ENCODE measurements around the gene ZBTB32.

The ZBTB32 gene

GRCh38 chr19:35740108-35740422 lies 35.7 kb downstream of the ZBTB32 start:
- Histone ChIP-seq H3K4me1 (peaks cover 11% of the 10 kb centered on the region), H3K36me3 (replicated peaks) (peaks cover 43% of the 10 kb centered on the region), H3K9me3 (no peaks in the 10 kb centered on the region), H3K27me3 (ENCODE audit: low read depth) (no peaks in the 10 kb centered on the region), H3K4me3 (peak overlapping the region; percentile 57)
- DNase-seq (ENCODE audit: low spot score in 2 of 2) = no peak
- in situ Hi-C loops (cut with MboI; ENCODE audit: low sequenced_read_pairs) = no loop called here

DNA sequence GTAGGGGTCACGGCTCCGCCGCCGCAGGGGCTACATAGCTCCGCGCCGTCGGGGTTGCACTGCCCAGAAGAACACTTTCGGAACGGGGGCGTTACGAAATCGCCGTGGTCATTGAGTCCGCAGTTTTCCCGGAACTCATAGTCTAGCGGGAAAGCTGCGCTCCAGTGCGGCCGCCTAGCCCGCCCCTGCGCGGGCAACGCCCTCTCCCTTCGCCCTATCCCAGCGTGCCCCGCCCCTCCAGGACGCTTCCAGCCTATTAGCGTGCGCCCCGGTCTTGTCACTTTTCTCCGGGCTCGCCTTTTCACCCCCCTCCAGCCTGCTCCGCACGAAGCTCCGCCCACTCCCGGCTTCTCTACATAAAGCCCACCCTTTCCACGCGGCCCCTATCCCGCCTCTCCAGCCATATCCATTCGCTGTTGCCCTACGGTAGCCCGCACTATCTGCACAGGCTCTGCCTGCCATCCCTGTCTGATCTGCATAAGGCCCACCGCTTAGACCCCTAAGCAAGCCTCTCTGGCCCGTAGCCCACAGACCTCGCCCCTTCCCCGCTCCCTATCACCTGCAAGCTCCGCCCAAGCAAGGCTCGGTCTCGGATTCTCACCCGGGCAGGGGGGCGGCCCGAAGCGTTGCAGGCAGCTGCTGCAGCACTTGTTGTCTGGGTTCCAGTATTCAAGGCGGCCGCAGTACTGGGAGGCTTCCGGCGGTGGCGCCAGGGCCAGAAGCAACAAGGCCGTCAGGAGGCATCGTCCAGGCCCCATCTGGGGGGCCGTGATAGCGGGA lies 36.3 kb downstream of the ZBTB32 start:
- Histone ChIP-seq H3K36me3 (replicated peaks) (peaks cover 38% of the 10 kb centered on the region), H3K4me1 (peaks cover 11% of the 10 kb centered on the region), H3K27me3 (ENCODE audit: low read depth) (no peaks in the 10 kb centered on the region), H3K4me3 (peak overlapping the region; percentile 57), H3K9me3 (no peaks in the 10 kb centered on the region)
- DNase-seq (ENCODE audit: low spot score in 2 of 2) = peak; percentile 98 to 100
- in situ Hi-C loops (cut with MboI; ENCODE audit: low sequenced_read_pairs) = no loop called here

DNA sequence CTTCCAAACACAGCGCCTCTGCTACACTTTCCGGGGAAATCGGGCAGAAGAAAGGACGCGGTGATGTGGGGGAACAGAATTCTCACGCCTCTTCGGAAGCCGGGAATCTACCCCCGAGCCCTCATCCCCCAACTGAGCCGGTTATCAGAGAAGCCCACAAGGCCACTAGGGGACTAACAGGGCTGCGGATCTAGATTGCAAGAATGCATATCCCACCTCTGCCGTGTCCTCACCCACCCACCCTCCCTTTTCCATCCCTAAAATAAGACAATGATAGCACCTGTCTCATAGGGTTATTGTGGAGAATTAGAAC lies 36.8 kb downstream of the ZBTB32 start:
- peaks cover 11% of the 10 kb centered on the region for H3K4me1 ChIP-seq
- H3K9me3 ChIP-seq = no peaks in the 10 kb centered on the region
- in situ Hi-C loops (cut with MboI; ENCODE audit: low sequenced_read_pairs) = no loop called here
- H3K4me3 ChIP-seq = peak overlapping the region; percentile 57
- no peaks in the 10 kb centered on the region for H3K27me3 ChIP-seq (ENCODE audit: low read depth)
- DNase-seq (ENCODE audit: low spot score in 2 of 2) = no peak
- peaks cover 32% of the 10 kb centered on the region for H3K36me3 ChIP-seq (replicated peaks)

GRCh38 chr19:35742121-35742724 lies 37.9 kb downstream of the ZBTB32 start, which contains the start of gene IGFLR1:
IGFLR1 (minus strand) TSS chr19:35742452; CDS start chr19:35741180, 1,272 bp downstream.
- Histone ChIP-seq H3K4me3 (peak within 1 kb of the TSS; percentile 57), H3K4me1 (peaks cover 11% of the 10 kb centered on the region), H3K27me3 (ENCODE audit: low read depth) (no peaks in the 10 kb centered on the region), H3K36me3 (replicated peaks) (peaks cover 22% of the 10 kb centered on the region), H3K9me3 (no peaks in the 10 kb centered on the region)
- no peak for DNase-seq (ENCODE audit: low spot score in 2 of 2)
- in situ Hi-C loops (cut with MboI; ENCODE audit: low sequenced_read_pairs) = no loop called here

DNA sequence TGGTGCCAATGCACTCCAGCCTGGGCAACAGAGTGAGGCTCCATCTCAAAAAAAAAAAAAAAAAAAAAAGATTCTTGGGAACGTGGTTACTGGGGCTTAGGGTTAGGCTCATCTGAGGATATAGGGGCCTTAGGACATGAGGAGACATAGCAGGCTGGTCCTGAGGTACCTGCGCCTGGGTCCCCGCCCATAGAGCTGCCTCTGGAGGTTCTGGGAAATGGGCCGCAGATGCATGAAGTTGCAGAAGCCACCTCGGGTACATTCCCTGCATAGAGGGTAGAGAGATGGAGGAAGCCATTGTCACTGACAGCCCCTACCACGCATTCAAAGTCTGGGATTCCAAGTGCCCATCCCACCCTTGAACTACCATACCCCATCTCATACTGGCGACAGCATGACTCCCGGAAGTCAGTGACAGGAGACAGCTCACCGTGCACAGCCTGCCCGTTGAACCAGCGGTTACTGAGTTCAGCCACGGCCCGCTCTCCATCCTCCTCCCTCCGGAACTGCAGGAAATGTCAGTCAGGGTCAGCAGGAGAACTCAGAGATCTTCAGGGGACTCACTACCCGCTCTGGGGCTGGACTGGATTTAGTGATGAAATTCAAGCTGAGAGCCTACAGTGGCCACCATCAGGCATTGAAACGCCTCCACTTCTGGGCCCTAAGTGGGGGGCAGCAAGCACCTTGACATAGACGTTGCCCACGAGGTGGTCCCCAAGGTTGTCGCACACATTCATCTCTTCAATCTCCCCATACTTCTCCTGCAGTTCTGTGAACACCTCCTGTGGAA lies 39.5 kb downstream of the ZBTB32 start:
- H3K27me3 ChIP-seq (ENCODE audit: low read depth) = no peaks in the 10 kb centered on the region
- in situ Hi-C loops (cut with MboI; ENCODE audit: low sequenced_read_pairs) = no loop called here
- H3K36me3 ChIP-seq (replicated peaks) = peaks cover 6% of the 10 kb centered on the region
- H3K4me1 ChIP-seq = peaks cover 15% of the 10 kb centered on the region
- no peak for DNase-seq (ENCODE audit: low spot score in 2 of 2)
- H3K9me3 ChIP-seq = no peaks in the 10 kb centered on the region
- peak overlapping the region; percentile 63 for H3K4me3 ChIP-seq

DNA sequence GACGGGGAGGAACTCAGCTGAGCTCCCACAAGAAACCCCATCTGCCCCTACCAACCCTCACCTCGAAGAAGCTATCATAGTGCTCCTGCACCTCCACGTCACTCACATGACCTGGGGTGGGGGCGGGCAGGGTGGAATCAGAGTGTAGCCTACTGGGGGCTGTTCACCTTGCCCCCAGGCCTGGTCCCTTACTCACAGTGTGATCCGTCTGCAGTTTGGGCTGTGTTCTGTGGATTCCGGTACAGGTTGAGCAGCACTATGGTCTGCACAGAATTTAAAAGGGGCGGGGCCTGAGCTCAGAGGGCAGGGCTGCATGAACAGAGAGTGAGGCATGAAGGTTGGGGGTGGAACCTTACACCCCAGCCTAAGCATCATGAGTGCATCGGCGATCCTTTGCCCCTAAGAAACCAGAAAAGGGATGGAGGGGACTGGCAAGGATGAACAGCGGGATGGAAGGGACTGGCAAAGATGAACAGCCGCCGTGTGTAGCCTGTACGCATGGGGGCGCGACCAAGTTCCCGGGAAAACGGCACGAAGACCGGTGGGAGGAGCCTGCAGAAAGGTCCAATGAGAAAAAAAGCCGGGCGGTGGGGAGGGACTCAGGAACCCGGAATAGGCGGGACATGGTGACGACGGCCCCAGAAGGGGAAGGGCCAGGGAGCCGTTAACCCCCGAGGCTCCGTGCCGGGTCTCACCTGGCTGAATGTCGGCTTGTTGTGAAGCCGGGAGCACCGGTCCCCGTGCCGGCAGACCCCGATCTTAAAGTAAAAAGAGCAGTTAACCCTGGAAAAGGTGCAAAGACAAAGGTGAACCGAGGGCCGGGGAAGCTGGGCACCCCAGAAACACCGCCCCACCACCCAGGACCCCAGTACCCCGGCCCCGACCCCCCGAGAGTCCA lies 40.3 kb downstream of the ZBTB32 start:
- in situ Hi-C loops (cut with MboI; ENCODE audit: low sequenced_read_pairs) = no loop called here
- Histone ChIP-seq H3K27me3 (ENCODE audit: low read depth) (no peaks in the 10 kb centered on the region), H3K4me1 (peaks cover 13% of the 10 kb centered on the region), H3K9me3 (no peaks in the 10 kb centered on the region), H3K4me3 (peak overlapping the region; percentile 63), H3K36me3 (replicated peaks) (no peaks in the 10 kb centered on the region; the same call in none of the 2 replicates)
- peak; percentile 94 to 98 for DNase-seq (ENCODE audit: low spot score in 2 of 2)

DNA sequence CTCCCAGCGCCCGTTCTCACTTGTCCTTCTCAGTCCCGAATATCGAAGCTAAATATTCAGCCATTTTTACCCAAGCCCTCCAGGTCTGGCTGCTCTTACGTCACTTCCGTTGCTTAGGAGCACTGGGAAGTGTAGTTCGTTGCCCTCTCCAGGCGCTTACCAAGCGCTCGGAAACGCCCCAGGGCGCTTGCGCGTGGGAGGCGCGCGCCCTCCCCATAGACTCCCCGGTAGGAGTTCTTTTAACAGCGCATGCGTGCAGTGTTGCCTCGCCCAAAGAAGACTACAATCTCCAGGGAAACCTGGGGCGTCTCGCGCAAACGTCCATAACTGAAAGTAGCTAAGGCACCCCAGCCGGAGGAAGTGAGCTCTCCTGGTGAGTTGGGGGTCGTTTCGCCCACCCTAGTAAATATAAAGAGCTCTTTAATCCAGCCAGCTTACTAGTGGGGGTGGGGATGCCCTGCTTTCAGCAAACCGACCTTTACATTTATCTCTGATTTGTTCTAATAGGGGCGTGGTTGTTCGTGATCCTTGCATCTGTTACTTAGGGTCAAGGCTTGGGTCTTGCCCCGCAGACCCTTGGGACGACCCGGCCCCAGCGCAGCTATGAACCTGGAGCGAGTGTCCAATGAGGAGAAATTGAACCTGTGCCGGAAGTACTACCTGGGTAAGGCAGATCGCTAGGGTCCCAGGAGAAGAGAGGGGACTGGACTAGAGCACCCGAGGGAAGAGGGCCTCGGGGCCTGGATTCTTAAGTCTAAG lies 41.1 kb downstream of the ZBTB32 start, which contains the start of the genes PSENEN and U2AF1L4:
TSS of gene PSENEN (plus strand) at position 324 of the 759 bp plus-strand sequence. CDS start at position 604, 280 bp downstream.
TSS of gene U2AF1L4 (minus strand) at position 91 of the 759 bp plus-strand sequence. CDS start at position 64, 27 bp downstream.
- Histone ChIP-seq H3K4me3 (peak within 1 kb of the TSS; percentile 63), H3K4me1 (peaks cover 9% of the 10 kb centered on the region), H3K36me3 (replicated peaks) (no peaks in the 10 kb centered on the region; the same call in none of the 2 replicates), H3K27me3 (ENCODE audit: low read depth) (no peaks in the 10 kb centered on the region), H3K9me3 (no peaks in the 10 kb centered on the region)
- peak; percentile 97 to 99 for DNase-seq (ENCODE audit: low spot score in 2 of 2)
- in situ Hi-C loops (cut with MboI; ENCODE audit: low sequenced_read_pairs) = no loop called here

- Histone ChIP-seq H3K4me3 (peak overlapping the region; percentile 63), H3K36me3 (replicated peaks) (no peaks in the 10 kb centered on the region; the same call in none of the 2 replicates), H3K9me3 (no peaks in the 10 kb centered on the region), H3K27me3 (ENCODE audit: low read depth) (no peaks in the 10 kb centered on the region), H3K4me1 (peaks cover 9% of the 10 kb centered on the region)
- no peak for DNase-seq (ENCODE audit: low spot score in 2 of 2)
- in situ Hi-C loops (cut with MboI; ENCODE audit: low sequenced_read_pairs) = no loop called here
Observed at GRCh38 chr19:35746087-35746462, 41.7 kb downstream of the ZBTB32 start.

- in situ Hi-C loops (cut with MboI; ENCODE audit: low sequenced_read_pairs) = no loop called here
- no peak for DNase-seq (ENCODE audit: low spot score in 2 of 2)
- no peaks in the 10 kb centered on the region; the same call in none of the 2 replicates for H3K36me3 ChIP-seq (replicated peaks)
- H3K27me3 ChIP-seq (ENCODE audit: low read depth) = no peaks in the 10 kb centered on the region
- no peaks in the 10 kb centered on the region for H3K9me3 ChIP-seq
- H3K4me1 ChIP-seq = peaks cover 9% of the 10 kb centered on the region
- peak overlapping the region; percentile 63 for H3K4me3 ChIP-seq
Observed at GRCh38 chr19:35746531-35746930, 42.2 kb downstream of the ZBTB32 start.

DNA sequence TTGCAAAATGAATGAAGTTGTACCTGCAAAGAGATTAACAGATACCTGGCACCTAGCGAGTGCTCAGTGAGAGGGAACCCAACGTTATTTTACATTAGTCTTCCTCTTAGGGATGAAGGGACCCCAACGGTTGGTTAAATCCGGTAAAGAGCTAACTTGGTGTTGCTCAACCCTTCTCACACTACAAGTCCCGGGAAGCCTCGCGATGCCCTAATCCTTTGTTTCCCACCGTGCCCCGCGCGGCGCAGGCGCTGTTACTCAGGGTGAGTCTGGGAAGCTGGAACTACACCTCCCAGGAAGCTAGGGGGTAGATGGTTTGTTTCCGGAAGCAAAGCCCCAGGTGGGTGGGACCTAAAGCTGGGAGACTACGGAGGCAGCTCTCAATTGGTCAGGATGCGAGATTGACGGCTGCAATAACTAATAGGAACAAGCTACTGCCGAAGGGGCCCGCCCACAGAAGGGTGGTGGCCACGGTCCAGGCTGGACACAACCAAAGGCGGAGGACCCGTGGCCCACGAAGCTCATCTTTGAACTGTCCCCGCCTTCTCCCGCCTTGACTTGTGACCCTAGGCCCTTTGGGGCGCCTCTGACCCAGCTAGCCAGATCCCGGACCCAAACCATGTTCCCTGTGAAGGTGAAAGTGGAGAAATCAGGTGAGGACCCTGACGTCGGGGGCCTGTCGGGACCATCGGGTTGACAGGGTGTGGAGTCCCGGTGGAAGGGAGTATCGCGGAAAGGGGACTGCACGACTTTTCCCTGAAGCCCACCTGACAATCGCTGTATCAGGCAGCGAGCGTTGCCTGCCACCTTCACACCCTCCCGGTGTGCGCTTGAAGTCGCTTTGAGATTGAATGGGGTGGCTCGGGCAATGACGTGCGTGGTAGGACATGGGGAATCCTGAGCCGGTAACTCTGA lies 44.0 kb downstream of the ZBTB32 start, which contains the start of gene LIN37:
TSS of gene LIN37 (plus strand) at position 471 of the 915 bp plus-strand sequence. CDS start at position 620, 149 bp downstream.
- DNase-seq (ENCODE audit: low spot score in 2 of 2) = peak; percentile 98 to 99
- H3K36me3 ChIP-seq (replicated peaks) = peaks cover 4% of the 10 kb centered on the region
- peaks cover 7% of the 10 kb centered on the region for H3K4me1 ChIP-seq
- H3K9me3 ChIP-seq = no peaks in the 10 kb centered on the region
- peak within 1 kb of the TSS; percentile 78 for H3K4me3 ChIP-seq
- H3K27me3 ChIP-seq (ENCODE audit: low read depth) = no peaks in the 10 kb centered on the region
- in situ Hi-C loops (cut with MboI; ENCODE audit: low sequenced_read_pairs) = no loop called here

DNA sequence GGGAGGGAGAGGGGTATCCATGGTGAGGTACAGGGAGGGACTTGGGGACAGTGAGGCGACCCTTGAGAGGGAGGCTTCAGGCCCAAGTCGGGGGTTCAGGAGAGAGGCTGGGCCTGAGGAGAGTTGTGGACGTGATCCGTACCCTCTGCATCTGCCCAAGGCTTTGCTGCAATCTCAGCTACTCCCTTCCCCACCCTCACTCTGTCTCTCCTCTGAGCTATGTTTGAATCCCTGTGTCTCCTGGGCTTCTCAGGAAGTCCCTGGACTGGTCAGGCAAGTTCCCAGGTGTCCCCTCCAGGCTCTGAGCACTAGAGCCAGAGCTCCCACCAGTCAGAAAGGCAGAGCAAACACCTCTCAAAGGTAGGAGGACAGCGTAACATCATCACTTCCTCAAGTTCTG lies 45.8 kb downstream of the ZBTB32 start:
- peaks cover 9% of the 10 kb centered on the region for H3K36me3 ChIP-seq (replicated peaks)
- in situ Hi-C loops (cut with MboI; ENCODE audit: low sequenced_read_pairs) = loop anchor here (5.0 kb wide), 1 partner anchor 182 kb away; no protein-coding TSS in a partner anchor
- H3K27me3 ChIP-seq (ENCODE audit: low read depth) = no peaks in the 10 kb centered on the region
- H3K4me3 ChIP-seq = no peak overlapping the region
- H3K4me1 ChIP-seq = peaks cover 4% of the 10 kb centered on the region; the same call in 1 of the 2 replicates
- no peak for DNase-seq (ENCODE audit: low spot score in 2 of 2)
- no peaks in the 10 kb centered on the region for H3K9me3 ChIP-seq

Measured in HAP-1 (cell line).